Tibial artery (tissue), 4 donors: ENCODE data around the gene SELENOH.

ENCODE experiments used
- DNase-seq, 2 donors: peaks; one replicate each; pipeline ENCODE4 v3.0.0-alpha.2; 2019
- H3K27ac ChIP-seq, 2 donors: fragments of 200-600 bp; sonication (generic) in 1 of 2; 1 replicate in 1 of 2; 2 replicates in 1 of 2; pipeline ENCODE4 v1.5.1; 2018 to 2019; ENCODE audit warnings: mild to moderate bottlenecking in 1 of 2
- H3K27me3 ChIP-seq, 2 donors: fragments of 200-600 bp; sonication (generic) in 1 of 2; one replicate each; pipeline versions ENCODE4 v1.5.1 to v1.6.0; 2016 to 2019
- H3K36me3 ChIP-seq, 3 donors: fragments of 200-600 bp; sonication (generic) in 2 of 3; one replicate each; pipeline ENCODE4 v1.5.1; 2016 to 2019; ENCODE audit warnings: mild to moderate bottlenecking in 2 of 3
- H3K4me1 ChIP-seq, 4 donors: fragments of 200-600 bp; sonication (generic) in 2 of 4; 1 replicate in 3 of 4; 2 replicates in 1 of 4; pipeline ENCODE4 v1.5.1; 2016 to 2019
- H3K4me3 ChIP-seq, 2 donors: fragments of 200-600 bp; sonication (generic) in 1 of 2; 1 replicate in 1 of 2; 2 replicates in 1 of 2; pipeline ENCODE4 v1.5.1; 2018 to 2019; ENCODE audit warnings: mild to moderate bottlenecking in 2 of 2
- H3K9me3 ChIP-seq, 3 donors: fragments of 200-600 bp; sonication (generic) in 1 of 3; one replicate each; pipeline ENCODE4 v1.5.1; 2016 to 2019
- CTCF ChIP-seq, 2 experiments: fragments of 200-600 bp in 1 of 2; fragments of 450-650 bp in 1 of 2; IDR thresholded peaks; one replicate each; pipeline ENCODE4 v1.5.1; 2017 to 2019; ENCODE audit warnings: antibody characterized with exemption in 2 of 2, mild to moderate bottlenecking in 1 of 2, moderate library complexity in 1 of 2
- intact Hi-C: fragments of 100-400 bp; cut with DNase I; formaldehyde crosslinking; loops from one replicate; pipeline ENCODE4 v1.15.0; 2023; ENCODE audit warnings: low total_unique reads

Gene SELENOH

GRCh38 chr11:57770793-57771192 lies 29.5 kb downstream of the SELENOH start:
- no peak overlapping the region for H3K27ac ChIP-seq
- TF ChIP-seq CTCF (IDR thresholded peaks at IDR 0.05), result no peak
- no peak for DNase-seq
- H3K36me3 ChIP-seq, result no peaks in the 10 kb centered on the region
- peaks cover 0 to 90% (median 43%) of the 10 kb centered on the region in 4 donors for H3K4me1 ChIP-seq
- no peaks in the 10 kb centered on the region for H3K27me3 ChIP-seq
- H3K4me3 ChIP-seq, result no peak overlapping the region
- intact Hi-C loops, result no loop called here
- no peaks in the 10 kb centered on the region for H3K9me3 ChIP-seq

GRCh38 chr11:57771365-57771764 lies 30.1 kb downstream of the SELENOH start:
- no peaks in the 10 kb centered on the region for H3K36me3 ChIP-seq
- intact Hi-C loops, result no loop called here
- no peak for DNase-seq
- peaks cover 0 to 90% (median 44%) of the 10 kb centered on the region in 4 donors for H3K4me1 ChIP-seq
- H3K4me3 ChIP-seq, result no peak overlapping the region
- H3K27ac ChIP-seq, result no peak overlapping the region
- TF ChIP-seq CTCF (IDR thresholded peaks at IDR 0.05), result no peak
- no peaks in the 10 kb centered on the region for H3K9me3 ChIP-seq
- H3K27me3 ChIP-seq, result no peaks in the 10 kb centered on the region

GRCh38 chr11:57772562-57772961 lies 31.3 kb downstream of the SELENOH start:
- no peak overlapping the region for H3K27ac ChIP-seq
- no peak for DNase-seq
- TF ChIP-seq CTCF (IDR thresholded peaks at IDR 0.05), result no peak
- H3K36me3 ChIP-seq, result no peaks in the 10 kb centered on the region
- no peaks in the 10 kb centered on the region for H3K27me3 ChIP-seq
- H3K4me3 ChIP-seq, result no peak overlapping the region
- H3K9me3 ChIP-seq, result no peaks in the 10 kb centered on the region
- peaks cover 6 to 90% (median 54%) of the 10 kb centered on the region in 4 donors for H3K4me1 ChIP-seq
- intact Hi-C loops, result no loop called here

- no peak overlapping the region for H3K27ac ChIP-seq
- intact Hi-C loops, result no loop called here
These were observed 31.8 kb downstream of the SELENOH start for GRCh38 chr11:57773026-57773598.

GRCh38 chr11:57775491-57775890 lies 34.2 kb downstream of the SELENOH start:
- no peaks in the 10 kb centered on the region for H3K9me3 ChIP-seq
- intact Hi-C loops, result no loop called here
- no peak for TF ChIP-seq CTCF (IDR thresholded peaks at IDR 0.05)

More at GRCh38 chr11:57773026-57773598, 31.8 kb downstream of the SELENOH start:
- H3K27me3 ChIP-seq, result no peaks in the 10 kb centered on the region
- no peaks in the 10 kb centered on the region for H3K9me3 ChIP-seq
- no peak overlapping the region for H3K4me3 ChIP-seq
- no peaks in the 10 kb centered on the region for H3K36me3 ChIP-seq
- TF ChIP-seq CTCF (IDR thresholded peaks at IDR 0.05), result no peak
- peaks cover 7 to 90% (median 59%) of the 10 kb centered on the region in 4 donors for H3K4me1 ChIP-seq
- DNase-seq, result no peak

More at GRCh38 chr11:57775491-57775890, 34.2 kb downstream of the SELENOH start:
- H3K27ac ChIP-seq, result peak overlapping the region; percentile 73 to 87
- H3K4me3 ChIP-seq, result no peak overlapping the region
- peaks cover 7 to 93% (median 71%) of the 10 kb centered on the region in 4 donors for H3K4me1 ChIP-seq
- peak in 1 of 2 donors; percentile 46 for DNase-seq
- no peaks in the 10 kb centered on the region for H3K27me3 ChIP-seq
- H3K36me3 ChIP-seq, result no peaks in the 10 kb centered on the region
